COLO668 (cell line): Measurements from ENCODE around the gene MYO1H.

ENCODE experiments used
- DNase-seq: peaks from one replicate; lab custom pipeline; 2025; ENCODE audit not compliant: unreplicated experiment; lab: John Stamatoyannopoulos, UW

MYO1H gene

DNA sequence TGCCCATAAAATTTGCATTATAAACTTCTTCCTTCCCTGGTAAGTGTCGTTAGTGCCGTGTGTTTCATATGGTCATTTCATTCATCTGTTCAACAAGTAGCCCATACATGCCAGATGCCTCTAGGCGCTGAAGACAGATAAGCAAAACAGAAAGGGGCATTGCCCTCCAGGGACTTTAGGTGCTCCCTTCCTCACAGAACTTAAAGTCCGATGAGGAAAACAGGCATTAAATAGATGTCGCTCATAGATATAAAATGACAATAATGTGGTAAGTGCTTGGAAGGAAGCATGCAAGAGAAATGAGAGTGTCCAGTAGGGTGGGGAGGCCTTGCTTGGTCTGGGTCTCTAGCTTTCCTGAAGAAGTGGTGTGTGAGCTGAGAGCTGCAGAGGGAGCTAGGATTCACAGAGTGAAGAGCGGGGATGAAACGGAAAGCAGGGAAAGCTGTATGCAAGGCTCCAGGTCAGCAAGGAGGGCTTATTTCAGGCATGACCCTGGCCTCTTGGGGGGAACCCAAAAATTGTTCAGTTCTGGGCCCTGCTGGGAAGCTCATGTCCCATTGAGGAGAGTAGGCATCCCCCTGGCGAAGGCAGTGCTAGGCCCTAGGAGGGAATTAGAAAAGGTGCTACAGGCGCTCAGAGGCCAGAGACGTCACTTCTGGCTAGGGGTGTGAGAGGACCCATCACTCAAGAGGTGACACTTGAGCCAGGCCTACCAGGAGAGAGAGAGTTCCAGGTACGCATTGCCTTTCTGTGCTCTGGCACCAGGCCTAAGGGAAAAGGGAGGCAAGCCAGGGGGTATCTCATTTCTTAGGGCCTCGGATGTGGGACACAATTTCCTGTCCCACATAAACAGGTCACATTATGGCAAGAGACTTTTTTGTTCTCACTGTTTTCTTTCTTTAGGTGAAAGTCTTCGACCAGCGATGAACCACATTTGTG, 141.6 kb downstream of the MYO1H start:
- no peak for DNase-seq

DNA sequence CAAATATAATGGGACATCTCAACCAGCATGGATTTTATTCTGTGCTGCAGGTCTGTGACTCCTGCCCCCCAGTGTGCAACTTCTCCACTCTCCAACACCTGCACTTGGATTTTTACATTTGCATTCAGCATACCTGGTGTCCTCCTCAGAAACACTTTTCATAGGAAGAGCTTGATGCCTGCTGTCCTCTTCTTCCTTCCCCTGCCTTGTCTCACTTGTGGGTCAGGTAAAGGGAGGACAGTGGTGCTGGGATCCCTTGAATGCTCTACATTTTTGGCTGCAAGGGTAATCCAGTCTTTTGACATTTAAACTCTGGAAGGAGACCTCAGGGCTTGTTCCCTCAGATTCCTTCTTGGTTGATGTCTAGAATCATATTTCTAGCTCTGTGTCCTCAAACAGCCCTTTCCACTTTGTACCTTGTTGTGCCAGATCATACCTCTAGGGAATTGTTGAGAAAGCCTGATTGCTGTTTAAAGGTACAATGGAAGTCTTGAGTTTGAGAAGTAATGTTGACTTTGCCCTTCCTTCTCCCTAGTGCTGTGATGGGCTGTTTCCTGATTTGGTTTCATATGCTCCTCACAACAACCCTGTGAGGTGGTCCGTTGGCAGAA, 142.4 kb downstream of the MYO1H start:
- no peak for DNase-seq

DNA sequence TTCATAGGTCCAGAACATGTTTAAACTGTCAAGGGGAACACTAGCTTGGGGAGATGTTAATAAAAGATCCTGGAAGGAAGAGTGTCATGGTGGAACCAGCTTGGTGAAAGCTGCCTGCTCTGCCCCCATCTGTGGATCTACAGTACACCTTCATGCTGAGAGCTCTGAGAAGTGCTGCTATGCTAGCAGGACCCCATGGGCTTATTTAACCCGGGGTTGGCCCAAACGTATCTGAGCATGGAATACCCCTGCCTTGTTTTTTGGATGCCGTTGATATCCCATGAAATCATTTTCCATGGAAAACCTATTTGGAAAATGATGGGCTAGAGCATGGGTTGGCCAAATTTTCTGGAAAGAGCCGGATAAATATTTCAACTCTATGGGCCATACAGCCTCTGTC, 144.0 kb downstream of the MYO1H start:
- no peak for DNase-seq

GRCh38 chr12:109492371-109492770, 144.7 kb downstream of the MYO1H start:
- DNase-seq: no peak

DNA sequence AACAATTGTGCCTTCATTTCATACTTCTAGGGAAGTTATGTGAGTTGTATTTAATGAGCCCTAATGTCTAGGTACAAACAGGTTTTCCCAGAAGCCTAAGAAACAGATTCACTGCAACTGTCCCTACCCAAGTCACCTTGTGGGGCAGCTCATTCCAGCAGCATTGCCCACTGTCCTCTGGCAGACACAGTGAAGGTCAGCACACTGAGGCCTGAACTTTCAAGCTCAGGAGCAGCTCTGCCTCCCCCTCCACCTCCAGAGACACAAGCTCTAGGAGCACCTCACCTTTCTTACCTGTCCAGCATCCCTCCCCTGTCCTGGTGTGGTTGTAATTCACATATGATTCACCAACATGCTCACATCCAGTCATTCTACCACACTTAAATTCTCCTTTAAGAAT, 145.4 kb downstream of the MYO1H start:
- DNase-seq: no peak

DNA sequence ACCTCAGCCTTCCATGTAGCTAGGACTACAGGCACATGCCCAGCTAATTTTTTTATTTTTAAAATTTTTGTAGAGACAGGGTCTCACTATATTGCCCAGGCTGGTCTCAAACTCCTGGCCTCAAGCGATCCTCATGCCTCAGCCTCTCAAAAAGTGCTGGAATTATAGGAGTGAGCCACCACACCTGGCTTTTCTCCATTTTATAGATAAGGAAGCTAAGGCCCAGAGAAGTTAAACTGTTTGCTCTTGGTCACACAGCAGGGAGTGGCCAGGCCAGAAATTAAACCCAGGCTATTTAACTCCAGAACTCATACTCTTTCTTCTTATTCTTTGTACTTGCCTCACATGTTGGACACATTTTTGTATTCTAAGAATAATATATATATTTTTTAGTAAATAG, 146.2 kb downstream of the MYO1H start:
- no peak for DNase-seq

DNA sequence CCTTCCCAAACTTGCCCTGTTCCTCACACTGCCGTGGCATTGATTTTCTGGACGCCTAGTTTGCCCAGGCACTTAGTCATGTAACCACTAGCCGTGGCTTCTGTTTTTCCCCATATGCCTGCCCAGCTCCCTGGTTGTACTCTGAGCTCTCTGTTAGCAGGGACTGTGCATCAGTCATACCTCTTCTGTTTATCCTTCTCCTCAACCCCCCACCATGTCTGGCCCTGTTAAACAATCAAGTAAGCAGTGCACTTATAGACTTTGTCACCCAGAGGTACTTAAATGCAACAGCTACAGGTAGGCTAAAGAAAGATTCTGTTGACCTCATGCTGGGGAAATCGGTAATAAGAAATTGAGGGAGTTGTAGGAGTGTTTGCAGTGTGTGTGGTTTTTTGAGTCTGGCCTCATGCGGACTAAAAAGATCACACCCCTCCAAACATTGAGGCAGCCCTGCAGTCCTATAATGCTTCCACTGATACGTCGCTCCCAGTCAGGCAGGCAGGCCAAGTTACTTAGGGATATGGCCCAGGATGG, 146.7 kb downstream of the MYO1H start:
- DNase-seq: no peak

- no peak for DNase-seq
These were observed 147.3 kb downstream of the MYO1H start for GRCh38 chr12:109495012-109495411.

DNA sequence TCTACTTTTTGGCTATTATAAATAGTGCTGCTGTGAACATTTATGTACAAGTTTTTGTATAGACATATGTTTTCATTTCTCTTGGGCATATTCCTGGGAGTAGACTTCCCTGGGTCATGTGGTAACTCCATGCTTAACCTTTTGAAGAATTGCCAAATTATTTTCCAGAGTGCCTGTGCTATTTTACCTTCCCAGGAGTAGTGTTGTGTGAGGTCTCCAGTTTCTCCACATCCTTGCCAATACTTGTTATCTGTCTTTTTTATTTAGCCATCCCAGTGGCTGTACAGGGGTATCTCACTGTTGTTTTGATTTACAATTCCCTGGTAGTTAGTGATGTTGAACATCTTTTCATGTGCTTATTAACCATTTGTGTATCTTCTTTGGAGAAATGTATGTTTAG, 148.6 kb downstream of the MYO1H start:
- no peak for DNase-seq

DNA sequence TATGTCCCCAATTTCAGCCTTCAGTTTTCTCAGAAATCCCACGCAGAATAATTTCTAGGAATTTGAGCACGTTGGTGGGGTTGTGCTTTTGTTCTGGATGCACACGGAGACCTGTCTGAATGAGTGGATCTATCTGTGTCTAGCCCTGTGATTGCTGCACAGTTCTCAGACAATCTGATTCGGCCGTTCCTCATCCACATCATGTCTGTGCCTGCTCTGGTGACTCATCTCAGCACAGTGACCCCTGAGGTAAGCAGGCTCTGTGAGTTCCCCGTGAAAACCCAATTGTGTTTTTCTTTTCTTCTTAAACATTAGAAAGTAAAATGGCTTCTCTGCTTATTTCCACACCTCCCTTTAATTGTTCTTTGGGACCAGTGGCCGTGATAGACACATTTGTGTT, 150.0 kb downstream of the MYO1H start:
- DNase-seq: no peak
